GM04504 (cell line): Measurements from ENCODE around the gene ACHE.

Source experiments
- DNase-seq: peaks from one replicate; pipeline ENCODE4 v3.0.0-alpha.2; 2012; ENCODE audit warnings: low read depth

Gene ACHE

GRCh38 chr7:100884736-100885439 lies 10.8 kb downstream of the ACHE start:
- no peak for DNase-seq

- no peak for DNase-seq
Measured at GRCh38 chr7:100882785-100883526, 12.7 kb downstream of the ACHE start.

GRCh38 chr7:100882201-100882600 lies 13.5 kb downstream of the ACHE start:
- no peak for DNase-seq

GRCh38 chr7:100881136-100881535 lies 14.6 kb downstream of the ACHE start:
- DNase-seq, result no peak

- DNase-seq, result no peak
Measured at GRCh38 chr7:100880645-100881044, 15.0 kb downstream of the ACHE start.

- DNase-seq, result no peak
Measured at GRCh38 chr7:100879685-100880261, 15.9 kb downstream of the ACHE start.

- no peak for DNase-seq
Measured at GRCh38 chr7:100878685-100879084, 17.0 kb downstream of the ACHE start.

- no peak for DNase-seq
Measured at GRCh38 chr7:100878013-100878412, 17.7 kb downstream of the ACHE start.

GRCh38 chr7:100875356-100875751 lies 20.3 kb downstream of the ACHE start:
- no peak for DNase-seq

GRCh38 chr7:100874577-100875355 lies 20.9 kb downstream of the ACHE start, which contains the start of gene SRRT:
TSS of gene SRRT (plus strand) at chr7:100875103. CDS start at chr7:100875591, 488 bp downstream.
- DNase-seq, result peak; percentile 95

GRCh38 chr7:100874300-100874576 lies 21.4 kb downstream of the ACHE start:
- DNase-seq, result no peak

- DNase-seq, result no peak
Measured at GRCh38 chr7:100873599-100874299, 21.9 kb downstream of the ACHE start.

- DNase-seq, result no peak
Measured at GRCh38 chr7:100867776-100868485, 27.8 kb downstream of the ACHE start.

- peak; percentile 94 for DNase-seq
Measured at GRCh38 chr7:100867040-100867775, 28.5 kb downstream of the ACHE start, which contains the start of gene TRIP6. TSS of gene TRIP6 (plus strand) at chr7:100867387. CDS start at chr7:100867498, 111 bp downstream.

- DNase-seq, result no peak
Measured at GRCh38 chr7:100866729-100867039, 29.0 kb downstream of the ACHE start.

GRCh38 chr7:100865938-100866728 lies 29.6 kb downstream of the ACHE start:
- DNase-seq, result no peak

GRCh38 chr7:100865372-100865911 lies 30.2 kb downstream of the ACHE start:
- DNase-seq, result no peak

GRCh38 chr7:100864263-100864845 lies 31.3 kb downstream of the ACHE start:
- no peak for DNase-seq

GRCh38 chr7:100863406-100863950 lies 32.2 kb downstream of the ACHE start:
- no peak for DNase-seq
